ENCODE results near the gene IFT57.

Gene IFT57

GRCh38 chr3:108215871-108216270, 6.4 kb downstream of the IFT57 start:
- DNase-seq: no peak

- DNase-seq: no peak
These were observed 12.6 kb downstream of the IFT57 start for GRCh38 chr3:108209579-108209978.

GRCh38 chr3:108208831-108209230, 13.4 kb downstream of the IFT57 start:
- DNase-seq: no peak

GRCh38 chr3:108202834-108203233, 19.4 kb downstream of the IFT57 start:
- DNase-seq: no peak

GRCh38 chr3:108202080-108202479, 20.1 kb downstream of the IFT57 start:
- DNase-seq: no peak

GRCh38 chr3:108201258-108201657, 21.0 kb downstream of the IFT57 start:
- no peak for DNase-seq

- DNase-seq: no peak
These were observed 21.6 kb downstream of the IFT57 start for GRCh38 chr3:108200578-108200977.

- no peak for DNase-seq
These were observed 22.2 kb downstream of the IFT57 start for GRCh38 chr3:108200024-108200423.

GRCh38 chr3:108191394-108191793, 30.8 kb downstream of the IFT57 start:
- DNase-seq: no peak

- DNase-seq: no peak
These were observed 31.9 kb downstream of the IFT57 start for GRCh38 chr3:108190346-108190745.

GRCh38 chr3:108189440-108189839, 32.8 kb downstream of the IFT57 start:
- no peak for DNase-seq

- DNase-seq: no peak
These were observed 36.7 kb downstream of the IFT57 start for GRCh38 chr3:108185536-108185935.

- no peak for DNase-seq
These were observed 37.4 kb downstream of the IFT57 start for GRCh38 chr3:108184824-108185223.

GRCh38 chr3:108183971-108184370, 38.3 kb downstream of the IFT57 start:
- no peak for DNase-seq

- DNase-seq: no peak
These were observed 39.0 kb downstream of the IFT57 start for GRCh38 chr3:108183181-108183580.

GRCh38 chr3:108182339-108182738, 39.9 kb downstream of the IFT57 start:
- DNase-seq: no peak

- DNase-seq: no peak
These were observed 41.1 kb downstream of the IFT57 start for GRCh38 chr3:108181172-108181571.

GRCh38 chr3:108180194-108180593, 42.0 kb downstream of the IFT57 start:
- DNase-seq: no peak

- DNase-seq: no peak
These were observed 43.5 kb downstream of the IFT57 start for GRCh38 chr3:108178676-108179075.

- no peak for DNase-seq
These were observed 44.7 kb downstream of the IFT57 start for GRCh38 chr3:108177536-108177935.

GRCh38 chr3:108175352-108175751, 46.9 kb downstream of the IFT57 start:
- no peak for DNase-seq

GRCh38 chr3:108171106-108171505, 51.1 kb downstream of the IFT57 start:
- DNase-seq: no peak

GRCh38 chr3:108164391-108164790, 57.8 kb downstream of the IFT57 start:
- no peak for DNase-seq

GRCh38 chr3:108159865-108160264, 62.4 kb downstream of the IFT57 start:
- DNase-seq: no peak

GRCh38 chr3:108159105-108159504, 63.1 kb downstream of the IFT57 start:
- DNase-seq: no peak

GRCh38 chr3:108158251-108158650, 64.0 kb downstream of the IFT57 start:
- DNase-seq: no peak

All from activated naive CD4-positive, alpha-beta T cell (primary cell).